ENCODE measurements around the gene IDH3A. TPM values are rescaled to one million over a fixed set of nuclear protein-coding genes. Genes with fewer than 3 reads are reported as not detected.

Gene IDH3A
- total RNA-seq, 1 donor from 2014 or later: 30.8 TPM

- H3K4me3 ChIP-seq (ENCODE audit: low read depth, low read length): no peak overlapping the region
- H3K27me3 ChIP-seq (ENCODE audit: control insufficient read depth, insufficient read depth, low read length): no peaks in the 10 kb centered on the region
- DNase-seq (ENCODE audit: low read depth) (no peak), FAIRE-seq (no peak)
- TF ChIP-seq CTCF (IDR thresholded peaks at IDR 0.05; ENCODE audit: insufficient read depth, low read length, severe bottlenecking): no peak
- peaks cover 12% of the 10 kb centered on the region for H3K36me3 ChIP-seq (ENCODE audit: control insufficient read depth, insufficient read depth, low read length)
Observed at GRCh38 chr15:78164010-78164409, 14.8 kb downstream of the IDH3A start.

GRCh38 chr15:78167227-78167888, 18.2 kb downstream of the IDH3A start:
- H3K36me3 ChIP-seq (ENCODE audit: control insufficient read depth, insufficient read depth, low read length): peaks cover 15% of the 10 kb centered on the region

GRCh38 chr15:78168608-78169007, 19.4 kb downstream of the IDH3A start:
- H3K36me3 ChIP-seq (ENCODE audit: control insufficient read depth, insufficient read depth, low read length): peaks cover 15% of the 10 kb centered on the region
- no peak for TF ChIP-seq CTCF (IDR thresholded peaks at IDR 0.05; ENCODE audit: insufficient read depth, low read length, severe bottlenecking)
- FAIRE-seq: no peak
- no peak overlapping the region for H3K4me3 ChIP-seq (ENCODE audit: low read depth, low read length)
- no peak for DNase-seq (ENCODE audit: low read depth)
- H3K27me3 ChIP-seq (ENCODE audit: control insufficient read depth, insufficient read depth, low read length): no peaks in the 10 kb centered on the region

More at GRCh38 chr15:78167227-78167888, 18.2 kb downstream of the IDH3A start:
- FAIRE-seq: no peak
- H3K27me3 ChIP-seq (ENCODE audit: control insufficient read depth, insufficient read depth, low read length): no peaks in the 10 kb centered on the region
- no peak for TF ChIP-seq CTCF (IDR thresholded peaks at IDR 0.05; ENCODE audit: insufficient read depth, low read length, severe bottlenecking)
- DNase-seq (ENCODE audit: low read depth): no peak
- H3K4me3 ChIP-seq (ENCODE audit: low read depth, low read length): no peak overlapping the region

- no peak overlapping the region for H3K4me3 ChIP-seq (ENCODE audit: low read depth, low read length)
- no peak for DNase-seq (ENCODE audit: low read depth)
- H3K27me3 ChIP-seq (ENCODE audit: control insufficient read depth, insufficient read depth, low read length): no peaks in the 10 kb centered on the region
- no peak for TF ChIP-seq CTCF (IDR thresholded peaks at IDR 0.05; ENCODE audit: insufficient read depth, low read length, severe bottlenecking)
- H3K36me3 ChIP-seq (ENCODE audit: control insufficient read depth, insufficient read depth, low read length): peaks cover 12% of the 10 kb centered on the region
- FAIRE-seq: no peak
Observed at GRCh38 chr15:78170848-78171773, 21.9 kb downstream of the IDH3A start.

GRCh38 chr15:78171864-78172472, 22.8 kb downstream of the IDH3A start:
- H3K36me3 ChIP-seq (ENCODE audit: control insufficient read depth, insufficient read depth, low read length): peaks cover 10% of the 10 kb centered on the region
- no peak for TF ChIP-seq CTCF (IDR thresholded peaks at IDR 0.05; ENCODE audit: insufficient read depth, low read length, severe bottlenecking)
- DNase-seq (ENCODE audit: low read depth) (no peak), FAIRE-seq (no peak)
- H3K4me3 ChIP-seq (ENCODE audit: low read depth, low read length): no peak overlapping the region
- H3K27me3 ChIP-seq (ENCODE audit: control insufficient read depth, insufficient read depth, low read length): no peaks in the 10 kb centered on the region

All from bronchial epithelial cell (primary cell).